H9 (cell line): ENCODE data around the gene TTF2. TPM values are rescaled to one million over a fixed set of nuclear protein-coding genes. Genes with fewer than 3 reads are reported as not detected.

Source experiments
- DNase-seq: peaks from one replicate; pipeline ENCODE4 v3.0.0-alpha.2; 2017
- H2AFZ ChIP-seq: one replicate; pipeline ENCODE4 v1.6.1; 2013; ENCODE audit warnings: mild to moderate bottlenecking, low read length, control low read depth, moderate library complexity
- H2AK5ac ChIP-seq: 2 replicates; pipeline ENCODE4 v1.6.1; 2013; ENCODE audit warnings: low read length, control low read depth, mixed read lengths; ENCODE audit not compliant: insufficient read length
- H2BK120ac ChIP-seq: one replicate; pipeline ENCODE4 v1.6.1; 2013; ENCODE audit warnings: low read depth, mild to moderate bottlenecking, low read length, control low read depth, inconsistent platforms; ENCODE audit not compliant: poor library complexity, severe bottlenecking
- H2BK12ac ChIP-seq: 2 replicates; pipeline ENCODE4 v1.6.1; 2013; ENCODE audit warnings: low read length, control low read depth, mixed read lengths, low read depth; ENCODE audit not compliant: insufficient read length
- H2BK15ac ChIP-seq: 2 replicates; pipeline ENCODE4 v1.6.1; 2013; ENCODE audit warnings: low read depth, low read length, control low read depth
- H2BK20ac ChIP-seq: one replicate; pipeline ENCODE4 v1.6.1; 2013; ENCODE audit warnings: low read depth, mild to moderate bottlenecking, low read length, control low read depth, inconsistent platforms; ENCODE audit not compliant: poor library complexity, severe bottlenecking
- H2BK5ac ChIP-seq: 2 replicates; pipeline ENCODE4 v1.6.1; 2013; ENCODE audit warnings: low read length, control low read depth, mixed read lengths; ENCODE audit not compliant: insufficient read length
- H3K14ac ChIP-seq: 2 replicates; pipeline ENCODE4 v1.6.1; 2013; ENCODE audit warnings: low read length, control low read depth; ENCODE audit not compliant: insufficient read depth
- H3K18ac ChIP-seq: 2 replicates; pipeline ENCODE4 v1.6.1; 2013; ENCODE audit warnings: low read depth, mild to moderate bottlenecking, mixed read lengths, low read length, control low read depth; ENCODE audit not compliant: insufficient read length
- H3K23ac ChIP-seq: 2 replicates; pipeline ENCODE4 v1.6.1; 2013; ENCODE audit warnings: low read length, control low read depth, mixed read lengths, low read depth; ENCODE audit not compliant: insufficient read length
- H3K23me2 ChIP-seq: 2 replicates; pipeline ENCODE4 v1.6.1; 2013; ENCODE audit warnings: low read depth, mild to moderate bottlenecking, mixed read lengths, low read length, control low read depth; ENCODE audit not compliant: insufficient read length, poor library complexity, severe bottlenecking
- H3K27ac ChIP-seq: 2 replicates; pipeline ENCODE4 v1.5.1; 2013; ENCODE audit warnings: low read length, control low read depth, mixed read lengths, low read depth; ENCODE audit not compliant: insufficient read length
- H3K27me3 ChIP-seq: 2 replicates; pipeline ENCODE4 v1.6.1; 2013; ENCODE audit warnings: low read length, control low read depth, inconsistent platforms; ENCODE audit not compliant: insufficient read depth
- H3K4ac ChIP-seq: 2 replicates; pipeline ENCODE4 v1.6.1; 2013; ENCODE audit warnings: low read depth, mild to moderate bottlenecking, control low read depth, inconsistent platforms, low read length, moderate library complexity
- H3K4me1 ChIP-seq: 2 replicates; pipeline ENCODE4 v1.6.1; 2013; ENCODE audit warnings: low read length, control low read depth, inconsistent platforms; ENCODE audit not compliant: insufficient read depth
- H3K4me2 ChIP-seq: 2 replicates; pipeline ENCODE4 v1.6.1; 2013; ENCODE audit warnings: low read length, control low read depth, mixed read lengths; ENCODE audit not compliant: insufficient read length, insufficient read depth
- H3K56ac ChIP-seq: 2 replicates; pipeline ENCODE4 v1.6.1; 2013; ENCODE audit warnings: low read depth, mild to moderate bottlenecking, mixed read lengths, low read length, control low read depth; ENCODE audit not compliant: insufficient read length
- H3K79me1 ChIP-seq: 2 replicates; pipeline ENCODE4 v1.6.1; 2013; ENCODE audit warnings: low read depth, mild to moderate bottlenecking, moderate library complexity, low read length, control low read depth, inconsistent platforms; ENCODE audit not compliant: insufficient read depth, poor library complexity, severe bottlenecking
- H3K79me2 ChIP-seq: 2 replicates; pipeline ENCODE4 v1.6.1; 2013; ENCODE audit warnings: low read length, control low read depth, inconsistent platforms; ENCODE audit not compliant: insufficient read depth
- H3K9ac ChIP-seq: 2 replicates; pipeline ENCODE4 v1.6.1; 2013; ENCODE audit warnings: low read length, control low read depth, mixed read lengths; ENCODE audit not compliant: insufficient read length; ENCODE audit errors: extremely low read depth
- H3K9me3 ChIP-seq: one replicate; pipeline ENCODE4 v1.6.1; 2013; ENCODE audit warnings: low read depth, low read length, inconsistent platforms; ENCODE audit not compliant: control insufficient read depth
- H3T11ph ChIP-seq: one replicate; pipeline ENCODE4 v1.6.1; 2013; ENCODE audit warnings: mild to moderate bottlenecking, low read length, control low read depth, inconsistent platforms
- H4K20me1 ChIP-seq: one replicate; pipeline ENCODE4 v1.6.1; 2013; ENCODE audit not compliant: control insufficient read depth, insufficient read length, insufficient read depth
- H4K5ac ChIP-seq: 2 replicates; pipeline ENCODE4 v1.6.1; 2013; ENCODE audit warnings: low read depth, mild to moderate bottlenecking, mixed read lengths, low read length, control low read depth; ENCODE audit not compliant: insufficient read length
- H4K8ac ChIP-seq: replicated peaks from 2 replicates; pipeline ENCODE4 v1.6.1; 2013; ENCODE audit warnings: low read length, control low read depth, mixed read lengths, low read depth; ENCODE audit not compliant: insufficient read length
- H4K91ac ChIP-seq: 2 replicates; pipeline ENCODE4 v1.6.1; 2013; ENCODE audit warnings: low read depth, mild to moderate bottlenecking, moderate library complexity, mixed read lengths, low read length, control low read depth; ENCODE audit not compliant: insufficient read length
- H3K27ac Mint-ChIP-seq, 3 experiments: 2 replicates in 2 of 3; 3 replicates in 1 of 3; pipeline ENCODE4 v1.8.0; 2020 to 2021; ENCODE audit warnings: mixed read lengths in 3 of 3, mild to moderate bottlenecking in 1 of 3, moderate library complexity in 1 of 3
- H3K27me3 Mint-ChIP-seq: 2 replicates; pipeline ENCODE4 v1.8.0; 2021; ENCODE audit warnings: low read depth, mild to moderate bottlenecking, moderate library complexity, mixed read lengths
- H3K36me3 Mint-ChIP-seq, 3 experiments: 2 replicates in 2 of 3; 3 replicates in 1 of 3; pipeline ENCODE4 v1.8.0; 2020 to 2021; ENCODE audit warnings: low read depth in 3 of 3, mixed read lengths in 3 of 3; ENCODE audit not compliant: insufficient read depth in 1 of 3
- H3K4me1 Mint-ChIP-seq, 2 experiments: 2 replicates each; pipeline ENCODE4 v1.8.0; 2020; ENCODE audit warnings: mixed read lengths in 2 of 2
- H3K4me3 Mint-ChIP-seq, 2 experiments: 2 replicates in 1 of 2; 3 replicates in 1 of 2; pipeline ENCODE4 v1.8.0; 2020 to 2021; ENCODE audit warnings: mild to moderate bottlenecking in 2 of 2, mixed read lengths in 2 of 2, moderate library complexity in 1 of 2
- H3K9me3 Mint-ChIP-seq, 2 experiments: 2 replicates in 1 of 2; 3 replicates in 1 of 2; pipeline ENCODE4 v1.8.0; 2020; ENCODE audit warnings: mild to moderate bottlenecking in 2 of 2, mixed read lengths in 2 of 2, moderate library complexity in 1 of 2
- WGBS: extraction: QIAGEN DNeasy Blood & Tissue Kit; methylation state at CpG from one replicate; pipeline ENCODE4 v1.1.7; 2013; ENCODE audit warnings: missing lambda C conversion rate, low lambda C conversion rate, mixed read lengths; ENCODE audit not compliant: insufficient read length; ENCODE audit errors: extremely low coverage; 5-methylcytosine and 5-hydroxymethylcytosine counted together
- total RNA-seq: library from RNA; stranded (reverse); gene quantifications from 2 replicates; pipeline ENCODE4 v1.2.1, GENCODE V29; 2021
- TF ChIP-seq, protein P1 (sequence below): fragments of 200-600 bp; sonication (generic); conservative IDR thresholded peaks from 3 replicates; pipeline ENCODE4 v1.8.0; 2021; ENCODE audit warnings: antibody characterized with exemption, mild to moderate bottlenecking

Gene TTF2
- total RNA-seq, 1 experiment from 2014 or later, result 86.4 TPM

- H3K4me1 Mint-ChIP-seq, result peaks cover 21 to 26% of the 10 kb centered on the region in 2 experiments
- Histone ChIP-seq H2BK12ac (no peak overlapping the region), H3K9me3 (no peaks in the 10 kb centered on the region), H4K5ac (no peak overlapping the region), H3K4ac (no peak overlapping the region), H3K27ac (peak overlapping the region; percentile 41), H3K23ac (no peak overlapping the region), H3K56ac (no peak overlapping the region), H3K27me3 (no peaks in the 10 kb centered on the region), H3K4me1 (peaks cover 4% of the 10 kb centered on the region; the same call in 1 of the 2 replicates), H3K18ac (no peak overlapping the region), H3T11ph (no peak overlapping the region), H3K4me2 (no peak overlapping the region), H3K79me2 (no peaks in the 10 kb centered on the region), H2BK20ac (no peak overlapping the region), H3K23me2 (no peaks in the 10 kb centered on the region), H2AFZ (no peak overlapping the region), H3K79me1 (no peaks in the 10 kb centered on the region), H3K14ac (no peak overlapping the region), H4K20me1 (no peaks in the 10 kb centered on the region), H2BK5ac (no peak overlapping the region), H2BK120ac (no peak overlapping the region), H2AK5ac (no peak overlapping the region), H3K9ac (peak overlapping the region; percentile 3), H4K91ac (no peak overlapping the region), H2BK15ac (no peak overlapping the region), H4K8ac (no peak overlapping the region)
- H3K36me3 Mint-ChIP-seq, result peaks cover 39 to 91% (median 77%) of the 10 kb centered on the region in 3 experiments; a peak in 6 of 7 replicates
- TF ChIP-seq, protein P1, sequence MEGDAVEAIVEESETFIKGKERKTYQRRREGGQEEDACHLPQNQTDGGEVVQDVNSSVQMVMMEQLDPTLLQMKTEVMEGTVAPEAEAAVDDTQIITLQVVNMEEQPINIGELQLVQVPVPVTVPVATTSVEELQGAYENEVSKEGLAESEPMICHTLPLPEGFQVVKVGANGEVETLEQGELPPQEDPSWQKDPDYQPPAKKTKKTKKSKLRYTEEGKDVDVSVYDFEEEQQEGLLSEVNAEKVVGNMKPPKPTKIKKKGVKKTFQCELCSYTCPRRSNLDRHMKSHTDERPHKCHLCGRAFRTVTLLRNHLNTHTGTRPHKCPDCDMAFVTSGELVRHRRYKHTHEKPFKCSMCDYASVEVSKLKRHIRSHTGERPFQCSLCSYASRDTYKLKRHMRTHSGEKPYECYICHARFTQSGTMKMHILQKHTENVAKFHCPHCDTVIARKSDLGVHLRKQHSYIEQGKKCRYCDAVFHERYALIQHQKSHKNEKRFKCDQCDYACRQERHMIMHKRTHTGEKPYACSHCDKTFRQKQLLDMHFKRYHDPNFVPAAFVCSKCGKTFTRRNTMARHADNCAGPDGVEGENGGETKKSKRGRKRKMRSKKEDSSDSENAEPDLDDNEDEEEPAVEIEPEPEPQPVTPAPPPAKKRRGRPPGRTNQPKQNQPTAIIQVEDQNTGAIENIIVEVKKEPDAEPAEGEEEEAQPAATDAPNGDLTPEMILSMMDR, result no peak
- peak overlapping the region; percentile 86 to 96 (median 93); a peak in 6 of 7 replicates for H3K27ac Mint-ChIP-seq
- DNase-seq, result peak; percentile 50
- H3K27me3 Mint-ChIP-seq, result no peaks in the 10 kb centered on the region
- no CpG with 5 or more reads among the region's 7 CpGs for WGBS
- H3K4me3 Mint-ChIP-seq, result no peak overlapping the region
- no peaks in the 10 kb centered on the region for H3K9me3 Mint-ChIP-seq
These were observed 33.0 kb downstream of the TTF2 start for GRCh38 chr1:117093091-117093534.
